ENCODE results near the gene TBC1D5. TPM values are rescaled to one million over a fixed set of nuclear protein-coding genes. Genes with fewer than 3 reads are reported as not detected.
"Not testable (repeated sequence)": the region's sequence is repeated elsewhere in the genome, so short reads cannot be mapped to it uniquely, and the experiment has no call there.

The TBC1D5 gene
- total RNA-seq, 1 experiment from 2014 or later = 36.4 TPM

- no peaks in the 10 kb centered on the region for H3K27me3 Mint-ChIP-seq (ENCODE audit: insufficient read depth, unreplicated experiment)
- H3K27me3 ChIP-seq (replicated peaks; ENCODE audit: control insufficient read depth, insufficient read depth, low read length) = no peaks in the 10 kb centered on the region
- no peak for DNase-seq
- H3K27ac Mint-ChIP-seq (ENCODE audit: unreplicated experiment) = no peak overlapping the region
- H3K4me1 Mint-ChIP-seq (ENCODE audit: low read depth, unreplicated experiment) = no peaks in the 10 kb centered on the region
- BruUV-seq (replicated peaks) = no TSS peak
- intact Hi-C loops (cut with micrococcal nuclease; ENCODE audit: unreplicated experiment) = no loop called here
- no peaks in the 10 kb centered on the region for H3K9me3 Mint-ChIP-seq (ENCODE audit: unreplicated experiment)
- ChIA-PET CTCF (no interaction called here), POLR2A (no interaction called here)
- H3K4me3 Mint-ChIP-seq (ENCODE audit: unreplicated experiment) = no peak overlapping the region
- no peak for TF ChIP-seq CTCF (IDR thresholded peaks at IDR 0.05; ENCODE audit: insufficient read depth in 1 of 2, low read depth in 1 of 2, low read length in 1 of 2, severe bottlenecking in 1 of 2, unreplicated experiment in 1 of 2)
- no peaks in the 10 kb centered on the region for H3K4me1 ChIP-seq
- H3K36me3 Mint-ChIP-seq (ENCODE audit: insufficient read depth, unreplicated experiment) = no peaks in the 10 kb centered on the region
- H3K9me3 ChIP-seq = no peaks in the 10 kb centered on the region
- no peak overlapping the region for H3K4me3 ChIP-seq (ENCODE audit: low read depth, low read length)
- no peaks in the 10 kb centered on the region; the same call in 1 of the 2 replicates for H3K36me3 ChIP-seq (ENCODE audit: control insufficient read depth, insufficient read depth, low read length)
Measured at GRCh38 chr3:17354341-17354740, 388.1 kb downstream of the TBC1D5 start.

- H3K4me3 Mint-ChIP-seq (ENCODE audit: unreplicated experiment) = no peak overlapping the region
- no peaks in the 10 kb centered on the region for H3K9me3 ChIP-seq
- no peaks in the 10 kb centered on the region for H3K27me3 Mint-ChIP-seq (ENCODE audit: insufficient read depth, unreplicated experiment)
- H3K36me3 Mint-ChIP-seq (ENCODE audit: insufficient read depth, unreplicated experiment) = no peaks in the 10 kb centered on the region
- H3K36me3 ChIP-seq (ENCODE audit: control insufficient read depth, insufficient read depth, low read length) = no peaks in the 10 kb centered on the region; the same call in 1 of the 2 replicates
- no TSS peak for BruUV-seq (replicated peaks)
- intact Hi-C loops (cut with micrococcal nuclease; ENCODE audit: unreplicated experiment) = no loop called here
- no peaks in the 10 kb centered on the region for H3K9me3 Mint-ChIP-seq (ENCODE audit: unreplicated experiment)
- ChIA-PET POLR2A (no interaction called here), CTCF (no interaction called here)
- H3K4me1 ChIP-seq = no peaks in the 10 kb centered on the region
- TF ChIP-seq CTCF (IDR thresholded peaks at IDR 0.05; ENCODE audit: insufficient read depth in 1 of 2, low read depth in 1 of 2, low read length in 1 of 2, severe bottlenecking in 1 of 2, unreplicated experiment in 1 of 2) = no peak
- no peak overlapping the region for H3K4me3 ChIP-seq (ENCODE audit: low read depth, low read length)
- H3K4me1 Mint-ChIP-seq (ENCODE audit: low read depth, unreplicated experiment) = no peaks in the 10 kb centered on the region
- no peak overlapping the region for H3K27ac Mint-ChIP-seq (ENCODE audit: unreplicated experiment)
- no peaks in the 10 kb centered on the region for H3K27me3 ChIP-seq (replicated peaks; ENCODE audit: control insufficient read depth, insufficient read depth, low read length)
- DNase-seq = no peak
Measured at GRCh38 chr3:17352620-17353019, 389.8 kb downstream of the TBC1D5 start.

- intact Hi-C loops (cut with micrococcal nuclease; ENCODE audit: unreplicated experiment); POLR2A ChIA-PET; DNase-seq; H3K4me3 ChIP-seq (ENCODE audit: low read depth, low read length); H3K4me1 Mint-ChIP-seq (ENCODE audit: low read depth, unreplicated experiment); BruUV-seq (replicated peaks); H3K9me3 Mint-ChIP-seq (ENCODE audit: unreplicated experiment); H3K27me3 ChIP-seq (replicated peaks; ENCODE audit: control insufficient read depth, insufficient read depth, low read length); H3K4me3 Mint-ChIP-seq (ENCODE audit: unreplicated experiment); H3K9me3 ChIP-seq; H3K36me3 Mint-ChIP-seq (ENCODE audit: insufficient read depth, unreplicated experiment); H3K36me3 ChIP-seq (ENCODE audit: control insufficient read depth, insufficient read depth, low read length); CTCF ChIA-PET; H3K4me1 ChIP-seq; H3K27ac Mint-ChIP-seq (ENCODE audit: unreplicated experiment); H3K27me3 Mint-ChIP-seq (ENCODE audit: insufficient read depth, unreplicated experiment): not testable (repeated sequence)
Measured at GRCh38 chr3:17351193-17351592, 391.2 kb downstream of the TBC1D5 start.

- DNase-seq = no peak
- Histone ChIP-seq H3K9me3 (no peaks in the 10 kb centered on the region), H3K4me1 (no peaks in the 10 kb centered on the region), H3K36me3 (ENCODE audit: control insufficient read depth, insufficient read depth, low read length) (no peaks in the 10 kb centered on the region), H3K27me3 (replicated peaks; ENCODE audit: control insufficient read depth, insufficient read depth, low read length) (no peaks in the 10 kb centered on the region), H3K4me3 (ENCODE audit: low read depth, low read length) (no peak overlapping the region)
- no peak for TF ChIP-seq CTCF (IDR thresholded peaks at IDR 0.05; ENCODE audit: insufficient read depth in 1 of 2, low read depth in 1 of 2, low read length in 1 of 2, severe bottlenecking in 1 of 2, unreplicated experiment in 1 of 2)
- Mint-ChIP-seq H3K27me3 (ENCODE audit: insufficient read depth, unreplicated experiment) (no peaks in the 10 kb centered on the region), H3K4me3 (ENCODE audit: unreplicated experiment) (no peak overlapping the region), H3K9me3 (ENCODE audit: unreplicated experiment) (no peaks in the 10 kb centered on the region), H3K36me3 (ENCODE audit: insufficient read depth, unreplicated experiment) (no peaks in the 10 kb centered on the region), H3K27ac (ENCODE audit: unreplicated experiment) (no peak overlapping the region), H3K4me1 (ENCODE audit: low read depth, unreplicated experiment) (no peaks in the 10 kb centered on the region)
- intact Hi-C loops (cut with micrococcal nuclease; ENCODE audit: unreplicated experiment) = no loop called here
- BruUV-seq (replicated peaks) = no TSS peak
- POLR2A ChIA-PET = no interaction called here
- CTCF ChIA-PET = no interaction called here
Measured at GRCh38 chr3:17349093-17349492, 393.3 kb downstream of the TBC1D5 start.
